H1 (cell line): ENCODE results near the gene IFNA1. TPM values are rescaled to one million over a fixed set of nuclear protein-coding genes. Genes with fewer than 3 reads are reported as not detected.

ENCODE experiments used
- CTCF ChIA-PET: fragments of 300-600 bp; sonication (Branson Sonifier 250); formaldehyde crosslinking; loops from one replicate; lab custom pipeline; 2021; ENCODE audit not compliant: partially characterized antibody; lab: Charles Lee
- POLR2A ChIA-PET: fragments of 300-600 bp; sonication (Branson Sonifier 250); formaldehyde crosslinking; loops from one replicate; lab custom pipeline; 2021; ENCODE audit warnings: inconsistent platforms; ENCODE audit not compliant: partially characterized antibody; lab: Charles Lee
- DNase-seq, 2 experiments: peaks; one replicate each; pipeline versions ENCODE4 v3.0.0 to v3.0.0-alpha.2; 2010 to 2022; ENCODE audit warnings: low spot score in 2 of 2, low read depth in 1 of 2, mixed read lengths in 1 of 2
- FAIRE-seq: peaks from 2 replicates; lab custom pipeline; 2011; peaks lifted over from hg19 to GRCh38; lab: Jason Lieb, UNC
- H2AFZ ChIP-seq: 2 replicates; pipeline ENCODE4 v1.8.1; 2012; ENCODE audit warnings: low read length, inconsistent platforms
- H2AK5ac ChIP-seq: 2 replicates; pipeline ENCODE4 v1.6.1; 2013; ENCODE audit warnings: low read depth, low read length
- H2BK120ac ChIP-seq: replicated peaks from 2 replicates; pipeline ENCODE3; 2013; ENCODE audit warnings: low read depth, low read length, inconsistent platforms
- H2BK12ac ChIP-seq: 2 replicates; pipeline ENCODE4 v1.6.1; 2013; ENCODE audit warnings: low read depth, low read length
- H2BK15ac ChIP-seq: 2 replicates; pipeline ENCODE4 v1.6.1; 2013; ENCODE audit warnings: low read length
- H2BK20ac ChIP-seq: 2 replicates; pipeline ENCODE4 v1.6.1; 2013; ENCODE audit warnings: low read length
- H2BK5ac ChIP-seq: 2 replicates; pipeline ENCODE4 v1.6.1; 2013; ENCODE audit warnings: low read depth, low read length
- H3K14ac ChIP-seq: 2 replicates; pipeline ENCODE4 v1.6.1; 2013; ENCODE audit warnings: inconsistent platforms; ENCODE audit not compliant: insufficient read length
- H3K18ac ChIP-seq: 2 replicates; pipeline ENCODE4 v1.6.1; 2013; ENCODE audit warnings: low read length; ENCODE audit errors: extremely low read depth
- H3K23ac ChIP-seq: 2 replicates; pipeline ENCODE4 v1.6.1; 2013; ENCODE audit warnings: inconsistent platforms; ENCODE audit not compliant: insufficient read length
- H3K23me2 ChIP-seq: 2 replicates; pipeline ENCODE4 v1.6.1; 2013; ENCODE audit warnings: low read depth, low read length
- H3K27ac ChIP-seq: 2 replicates; pipeline ENCODE4 v1.6.1; 2011; ENCODE audit warnings: low read depth, low read length, inconsistent platforms
- H3K27me3 ChIP-seq, 4 experiments: replicated peaks in 1 of 4; 1 replicate in 1 of 4; 2 replicates in 3 of 4; pipeline versions ENCODE4 v1.6.1 to v1.8.1; 2011 to 2013; ENCODE audit warnings: low read length in 3 of 4, mild to moderate bottlenecking in 3 of 4, inconsistent platforms in 2 of 4, mixed read lengths in 2 of 4, moderate library complexity in 1 of 4; ENCODE audit not compliant: control insufficient read depth in 3 of 4, insufficient read depth in 3 of 4; ENCODE audit errors: extremely low read depth in 1 of 4
- H3K36me3 ChIP-seq, 4 experiments: 2 replicates each; pipeline versions ENCODE4 v1.6.1 to v1.8.1; 2011 to 2013; ENCODE audit warnings: mild to moderate bottlenecking in 4 of 4, low read length in 3 of 4, moderate library complexity in 2 of 4, control low read depth in 1 of 4, inconsistent platforms in 1 of 4; ENCODE audit not compliant: insufficient read depth in 4 of 4, control insufficient read depth in 2 of 4
- H3K4ac ChIP-seq: replicated peaks from 2 replicates; pipeline ENCODE3; 2013; ENCODE audit warnings: low read length, low read depth, mixed read lengths, inconsistent platforms; ENCODE audit not compliant: insufficient read length
- H3K4me1 ChIP-seq, 4 experiments: replicated peaks in 1 of 4; 1 replicate in 1 of 4; 2 replicates in 3 of 4; pipeline versions ENCODE4 v1.6.1 to v1.8.1; 2011 to 2013; ENCODE audit warnings: low read length in 3 of 4, inconsistent platforms in 2 of 4, mixed read lengths in 1 of 4; ENCODE audit not compliant: insufficient read depth in 4 of 4, control insufficient read depth in 3 of 4
- H3K4me2 ChIP-seq, 2 experiments: 2 replicates each; pipeline versions ENCODE4 v1.6.1 to v1.8.1; 2011 to 2013; ENCODE audit warnings: low read depth in 2 of 2, low read length in 2 of 2, control low read depth in 1 of 2, inconsistent platforms in 1 of 2, mild to moderate bottlenecking in 1 of 2; ENCODE audit not compliant: insufficient read depth in 1 of 2
- H3K4me3 ChIP-seq, 4 experiments: fragments of 200-600, 300-600 bp in 1 of 4; sonication (generic), shearing (Covaris generic), sonication (Bioruptor Twin) in 1 of 4; 2 replicates each; pipeline versions ENCODE4 v1.5.1 to v1.8.1; 2011 to 2016; ENCODE audit warnings: low read length in 4 of 4, low read depth in 3 of 4, control low read depth in 2 of 4, inconsistent platforms in 2 of 4, mild to moderate bottlenecking in 2 of 4, mixed read lengths in 1 of 4, moderate library complexity in 1 of 4; ENCODE audit not compliant: insufficient read depth in 2 of 4; ENCODE audit errors: extremely low read depth in 1 of 4
- H3K56ac ChIP-seq: replicated peaks from 2 replicates; pipeline ENCODE3; 2013; ENCODE audit warnings: low read depth, mild to moderate bottlenecking, mixed read lengths, low read length, inconsistent platforms; ENCODE audit not compliant: insufficient read length
- H3K79me1 ChIP-seq: 2 replicates; pipeline ENCODE4 v1.6.1; 2013; ENCODE audit warnings: low read depth, low read length, control low read depth
- H3K79me2 ChIP-seq, 2 experiments: 2 replicates each; pipeline versions ENCODE4 v1.6.1 to v1.8.1; 2012 to 2013; ENCODE audit warnings: low read length in 2 of 2, mild to moderate bottlenecking in 2 of 2, inconsistent platforms in 1 of 2; ENCODE audit not compliant: insufficient read depth in 2 of 2, control insufficient read depth in 1 of 2
- H3K9ac ChIP-seq, 4 experiments: replicated peaks in 1 of 4; 1 replicate in 1 of 4; 2 replicates in 3 of 4; pipeline versions ENCODE4 v1.6.1 to v1.8.1; 2011 to 2013; ENCODE audit warnings: low read depth in 3 of 4, low read length in 3 of 4, control low read depth in 2 of 4, mild to moderate bottlenecking in 2 of 4, moderate library complexity in 2 of 4, inconsistent platforms in 1 of 4; ENCODE audit errors: extremely low read depth in 1 of 4
- H3K9me3 ChIP-seq, 2 experiments: 2 replicates each; pipeline versions ENCODE4 v1.6.1 to v1.8.1; 2012 to 2013; ENCODE audit warnings: mild to moderate bottlenecking in 2 of 2, moderate library complexity in 2 of 2, control low read depth in 1 of 2, inconsistent platforms in 1 of 2, low read depth in 1 of 2, low read length in 1 of 2, mixed read lengths in 1 of 2; ENCODE audit not compliant: insufficient read depth in 2 of 2
- H4K20me1 ChIP-seq, 2 experiments: replicated peaks in 1 of 2; 2 replicates each; pipeline versions ENCODE3 to v1.8.1; 2011 to 2013; ENCODE audit warnings: inconsistent platforms in 2 of 2, low read length in 2 of 2, mild to moderate bottlenecking in 1 of 2; ENCODE audit not compliant: insufficient read depth in 2 of 2, control insufficient read depth in 1 of 2
- H4K5ac ChIP-seq: 2 replicates; pipeline ENCODE4 v1.6.1; 2013; ENCODE audit warnings: low read length, low read depth, mixed read lengths, inconsistent platforms; ENCODE audit not compliant: insufficient read length
- H4K8ac ChIP-seq: 2 replicates; pipeline ENCODE4 v1.8.0; 2013; ENCODE audit warnings: mild to moderate bottlenecking, moderate library complexity, low read length, inconsistent platforms; ENCODE audit not compliant: insufficient read depth; ENCODE audit errors: extremely low read depth
- H4K91ac ChIP-seq: replicated peaks from 2 replicates; pipeline ENCODE3; 2013; ENCODE audit warnings: low read length, mixed read lengths, inconsistent platforms; ENCODE audit not compliant: insufficient read length
- BRCA1 ChIP-seq: IDR thresholded peaks from 2 replicates; pipeline ENCODE4 v1.6.1; 2012; ENCODE audit warnings: low read depth, low read length, improper control_type of control experiment
- GTF2F1 ChIP-seq: IDR thresholded peaks from 2 replicates; pipeline ENCODE4 v1.6.1; 2012; ENCODE audit warnings: low read depth, low read length, improper control_type of control experiment, borderline replicate concordance
- HDAC6 ChIP-seq: IDR thresholded peaks from one replicate; pipeline ENCODE4 v1.7.1; 2012; ENCODE audit warnings: low read depth, mild to moderate bottlenecking, inconsistent platforms, low read length, moderate library complexity
- JUND ChIP-seq: IDR thresholded peaks from 2 replicates; pipeline ENCODE4 v1.6.1; 2011; ENCODE audit warnings: mild to moderate bottlenecking, improper control_type of control experiment, low read length
- MAFK ChIP-seq: IDR thresholded peaks from 2 replicates; pipeline ENCODE4 v1.6.1; 2012; ENCODE audit warnings: low read depth, mild to moderate bottlenecking, improper control_type of control experiment, low read length
- MAX ChIP-seq: IDR thresholded peaks from 2 replicates; pipeline ENCODE4 v1.6.1; 2012; ENCODE audit warnings: inconsistent platforms
- NANOG ChIP-seq: IDR thresholded peaks from 2 replicates; pipeline ENCODE4 v1.6.1; 2011; ENCODE audit warnings: low read length, low read depth, mild to moderate bottlenecking, inconsistent platforms; ENCODE audit not compliant: insufficient read depth, poor library complexity, severe bottlenecking
- POLR2A ChIP-seq, 2 experiments: IDR thresholded peaks; 1 replicate in 1 of 2; 2 replicates in 1 of 2; pipeline ENCODE4 v1.6.1; 2011; ENCODE audit warnings: low read depth in 2 of 2, low read length in 2 of 2, mild to moderate bottlenecking in 2 of 2; ENCODE audit errors: control extremely low read depth in 1 of 2
- POLR2AphosphoS5 ChIP-seq: IDR thresholded peaks from 2 replicates; pipeline ENCODE4 v1.6.1; 2011; ENCODE audit warnings: low read depth, low read length
- RXRA ChIP-seq: IDR thresholded peaks from 2 replicates; pipeline ENCODE4 v1.6.1; 2011; ENCODE audit warnings: low read depth, mild to moderate bottlenecking, low read length, moderate library complexity; ENCODE audit not compliant: insufficient read depth
- SP1 ChIP-seq: IDR thresholded peaks from 2 replicates; pipeline ENCODE4 v1.6.1; 2011; ENCODE audit warnings: low read depth, low read length
- TAF7 ChIP-seq: optimal IDR thresholded peaks from 2 replicates; pipeline ENCODE3; 2011; ENCODE audit warnings: low read depth, mild to moderate bottlenecking, inconsistent platforms, low read length, moderate library complexity, borderline replicate concordance
- TBP ChIP-seq: IDR thresholded peaks from 2 replicates; pipeline ENCODE4 v1.6.1; 2011; ENCODE audit warnings: low read depth, low read length, improper control_type of control experiment
- TEAD4 ChIP-seq: IDR thresholded peaks from 2 replicates; pipeline ENCODE4 v1.6.1; 2012; ENCODE audit warnings: low read depth, low read length, inconsistent platforms, mixed read lengths
- ZNF274 ChIP-seq: IDR thresholded peaks from 2 replicates; pipeline ENCODE4 v1.7.0; 2012; ENCODE audit warnings: low read length, borderline replicate concordance; ENCODE audit errors: extremely low read depth
- WGBS, 2 experiments: shearing (Covaris generic) in 1 of 2; methylation state at CpG; one replicate each; pipeline versions ENCODE4 v1.1.6 to v1.1.7; 2013 to 2015; ENCODE audit warnings: low lambda C conversion rate in 2 of 2, mixed read lengths in 2 of 2, inconsistent platforms in 1 of 2, low coverage in 1 of 2, missing lambda C conversion rate in 1 of 2; ENCODE audit not compliant: insufficient replicate concordance in 2 of 2, insufficient coverage in 1 of 2, insufficient read length in 1 of 2; ENCODE audit errors: extremely low coverage in 1 of 2, missing lambda C conversion rate in 1 of 2; 5-methylcytosine and 5-hydroxymethylcytosine counted together
- polyA plus RNA-seq, 7 experiments: library from polyadenylated mRNA; depleted of rRNA in 3 of 7; stranded (reverse) in 5 of 7; unstranded in 2 of 7; fragments of >200 nt in 5 of 7; fragments of 200-250 nt in 2 of 7; gene quantifications; 1 replicate in 5 of 7; 2 replicates in 1 of 7; 4 replicates in 1 of 7; pipeline versions ENCODE4 v1.2.1 to v1.2.3, GENCODE V29; 2011 to 2013; ENCODE audit warnings: missing spikeins in 2 of 7, mixed read lengths in 2 of 7
- total RNA-seq: library from RNA; stranded (reverse); fragmentation: NEBNext Ultra II Directional; extraction: Animal tissue kit (Norgen Biotek cat#: 25700); gene quantifications from 2 replicates; pipeline ENCODE4 v1.2.1, GENCODE V29; 2021

The IFNA1 gene
- total and polyA plus RNA-seq, 2 of the 8 experiments (the other 6 are each of a cell fraction or from before 2014, with no cell fraction given) = not detected

GRCh38 chr9:21465138-21465537 lies 24.9 kb downstream of the IFNA1 start:
- no peak overlapping the region for H3K18ac ChIP-seq
- H3K27ac ChIP-seq = no peak overlapping the region
- no peak overlapping the region for H3K4me3 ChIP-seq
- no peak overlapping the region for H3K14ac ChIP-seq
- no peak overlapping the region for H3K23ac ChIP-seq
- H3K56ac ChIP-seq = no peak overlapping the region
- 95% methylated on average over 5 of the region's 5 CpGs; no CpG with 5 or more reads in 1 of the 2 experiments for WGBS, 2 experiments
- peaks cover 0 to 7% of the 10 kb centered on the region in 2 experiments; a peak in 1 of 4 replicates for H3K9me3 ChIP-seq
- 0 out of 8 replicates have a peak, but pooled peaks cover 0 to 2% (median 0%) of the 10 kb centered on the region in 4 experiments for H3K36me3 ChIP-seq
- FAIRE-seq (no peak), DNase-seq (no peak)
- no peak overlapping the region for H2BK20ac ChIP-seq
- H2AK5ac ChIP-seq = no peak overlapping the region
- no peak overlapping the region for H3K9ac ChIP-seq
- CTCF ChIA-PET = interaction anchor here (0.8 to 5.4 kb wide), 20 partner anchors 9 to 323 kb away, joined by 3 to 37 read pairs (median 4); no protein-coding TSS in a partner anchor
- H3K23me2 ChIP-seq = no peaks in the 10 kb centered on the region
- H3K4me2 ChIP-seq = no peak overlapping the region
- POLR2A ChIA-PET = no interaction called here
- no peaks in the 10 kb centered on the region for H4K20me1 ChIP-seq
- H2BK15ac ChIP-seq = no peak overlapping the region
- H3K79me1 ChIP-seq = no peaks in the 10 kb centered on the region
- H4K8ac ChIP-seq = no peak overlapping the region
- H2BK12ac ChIP-seq = no peak overlapping the region
- no peak overlapping the region for H2BK5ac ChIP-seq
- no peak overlapping the region for H4K91ac ChIP-seq
- H3K27me3 ChIP-seq = no peaks in the 10 kb centered on the region
- H3K4me1 ChIP-seq = no peaks in the 10 kb centered on the region
- H3K4ac ChIP-seq = no peak overlapping the region
- no peak overlapping the region for H2AFZ ChIP-seq
- no peak overlapping the region for H2BK120ac ChIP-seq
- no peak overlapping the region for H4K5ac ChIP-seq
- H3K79me2 ChIP-seq = no peaks in the 10 kb centered on the region
- TF ChIP-seq ZNF274 (no peak), SP1 (no peak), TAF7 (no peak), MAFK (no peak), BRCA1 (no peak), POLR2A (IDR thresholded peaks at IDR 0.05; ENCODE audit: control extremely low read depth in 1 of 2, low read depth in 2 of 2, low read length in 2 of 2) (no peak), POLR2AphosphoS5 (no peak), JUND (no peak), MAX (no peak), GTF2F1 (no peak), TEAD4 (no peak), NANOG (no peak), RXRA (no peak), TBP (no peak), HDAC6 (no peak)
